Peyer's patch (tissue), 4 donors: Measurements from ENCODE around the gene TIAM2. TPM values are rescaled to one million over a fixed set of nuclear protein-coding genes. Genes with fewer than 3 reads are reported as not detected.

ENCODE experiments used
- DNase-seq, 3 donors: peaks; one replicate each; pipeline ENCODE4 v3.0.0-alpha.2; 2017 to 2019
- H3K27ac ChIP-seq, 4 donors: fragments of 200-600 bp; sonication (generic); one replicate each; pipeline ENCODE4 v1.5.1; 2016 to 2019
- H3K27me3 ChIP-seq, 2 donors: fragments of 200-600 bp; sonication (generic); one replicate each; pipeline ENCODE4 v1.5.1; 2019
- H3K36me3 ChIP-seq, 3 donors: fragments of 200-600 bp; sonication (generic); one replicate each; pipeline ENCODE4 v1.5.1; 2016 to 2019
- H3K4me1 ChIP-seq, 4 donors: fragments of 200-600 bp; sonication (generic); one replicate each; pipeline ENCODE4 v1.5.1; 2016 to 2019
- H3K4me3 ChIP-seq, 4 donors: fragments of 200-600 bp; sonication (generic); 1 replicate in 3 of 4; 2 replicates in 1 of 4; pipeline ENCODE4 v1.5.1; 2016 to 2019; ENCODE audit warnings: mild to moderate bottlenecking in 1 of 4
- H3K9me3 ChIP-seq, 4 donors: fragments of 200-600 bp; sonication (generic); one replicate each; pipeline ENCODE4 v1.5.1; 2016 to 2019; ENCODE audit warnings: mild to moderate bottlenecking in 1 of 4
- CTCF ChIP-seq, 6 experiments: fragments of 450-650 bp in 4 of 6; fragments of 200-600 bp in 2 of 6; sonication (generic) in 1 of 6; IDR thresholded peaks; one replicate each; pipeline ENCODE4 v1.5.1; 2017 to 2019; ENCODE audit warnings: antibody characterized with exemption in 6 of 6, mild to moderate bottlenecking in 3 of 6, moderate library complexity in 1 of 6
- POLR2A ChIP-seq, 2 donors: fragments of 450-650 bp; IDR thresholded peaks; one replicate each; pipeline ENCODE4 v1.5.1; 2017; ENCODE audit warnings: antibody characterized with exemption in 2 of 2, mild to moderate bottlenecking in 2 of 2, moderate library complexity in 2 of 2
- total RNA-seq, 4 donors: library from RNA; depleted of rRNA; stranded (reverse); fragments of >200 nt; gene quantifications; one replicate each; pipeline ENCODE4 v1.1.0, GENCODE V29; 2016

TIAM2 gene
- total RNA-seq, 4 donors from 2014 or later, result 47.0 to 139 (median 91.9) TPM

- TF ChIP-seq CTCF (IDR thresholded peaks at IDR 0.05), result no peak
- TF ChIP-seq POLR2A (IDR thresholded peaks at IDR 0.05), result no peak
- no peak for DNase-seq
- Histone ChIP-seq H3K4me3 (no peak overlapping the region), H3K27me3 (no peaks in the 10 kb centered on the region), H3K36me3 (peaks cover 0 to 19% (median 0%) of the 10 kb centered on the region in 3 donors), H3K4me1 (peaks cover 0 to 12% (median 0%) of the 10 kb centered on the region in 4 donors), H3K27ac (no peak overlapping the region), H3K9me3 (no peaks in the 10 kb centered on the region)
These were observed 151.1 kb downstream of the TIAM2 start for GRCh38 chr6:155146205-155146604.

- H3K27me3 ChIP-seq, result no peaks in the 10 kb centered on the region
These were observed 153.0 kb downstream of the TIAM2 start for GRCh38 chr6:155147958-155148663.

GRCh38 chr6:155150967-155151671 is 156.0 kb downstream of the TIAM2 start:
- peaks cover 0 to 8% (median 0%) of the 10 kb centered on the region in 4 donors for H3K4me1 ChIP-seq
- peaks cover 0 to 6% (median 0%) of the 10 kb centered on the region in 3 donors for H3K36me3 ChIP-seq
- no peak overlapping the region for H3K27ac ChIP-seq
- H3K27me3 ChIP-seq, result no peaks in the 10 kb centered on the region
- H3K4me3 ChIP-seq, result no peak overlapping the region
- DNase-seq, result no peak
- no peak for TF ChIP-seq CTCF (IDR thresholded peaks at IDR 0.05)
- TF ChIP-seq POLR2A (IDR thresholded peaks at IDR 0.05), result no peak
- no peaks in the 10 kb centered on the region for H3K9me3 ChIP-seq

More at GRCh38 chr6:155147958-155148663, 153.0 kb downstream of the TIAM2 start:
- Histone ChIP-seq H3K27ac (no peak overlapping the region), H3K4me3 (no peak overlapping the region), H3K36me3 (peaks cover 0 to 19% (median 0%) of the 10 kb centered on the region in 3 donors), H3K9me3 (no peaks in the 10 kb centered on the region), H3K4me1 (no peaks in the 10 kb centered on the region)
- TF ChIP-seq POLR2A (IDR thresholded peaks at IDR 0.05) (no peak), CTCF (IDR thresholded peaks at IDR 0.05) (no peak)
- DNase-seq, result no peak

- H3K27ac ChIP-seq, result no peak overlapping the region
- H3K36me3 ChIP-seq, result peaks cover 0 to 6% (median 0%) of the 10 kb centered on the region in 3 donors
- peaks cover 0 to 8% (median 0%) of the 10 kb centered on the region in 4 donors for H3K4me1 ChIP-seq
- H3K9me3 ChIP-seq, result no peaks in the 10 kb centered on the region
- no peak overlapping the region for H3K4me3 ChIP-seq
- TF ChIP-seq CTCF (IDR thresholded peaks at IDR 0.05), result no peak
- no peak for TF ChIP-seq POLR2A (IDR thresholded peaks at IDR 0.05)
- DNase-seq, result no peak
- H3K27me3 ChIP-seq, result no peaks in the 10 kb centered on the region
These were observed 157.3 kb downstream of the TIAM2 start for GRCh38 chr6:155152211-155153076.

- Histone ChIP-seq H3K9me3 (no peaks in the 10 kb centered on the region), H3K4me3 (no peak overlapping the region), H3K36me3 (no peaks in the 10 kb centered on the region), H3K4me1 (peaks cover 0 to 8% (median 0%) of the 10 kb centered on the region in 4 donors), H3K27me3 (no peaks in the 10 kb centered on the region), H3K27ac (no peak overlapping the region)
- no peak for DNase-seq
- TF ChIP-seq CTCF (IDR thresholded peaks at IDR 0.05), result no peak
- no peak for TF ChIP-seq POLR2A (IDR thresholded peaks at IDR 0.05)
These were observed 159.2 kb downstream of the TIAM2 start for GRCh38 chr6:155154158-155154830.
